Choroid plexus epithelial cell (primary cell): ENCODE measurements around the gene ZPLD1.

Source experiments
- DNase-seq: peaks from one replicate; pipeline ENCODE4 v3.0.0-alpha.2; 2010; ENCODE audit warnings: low read depth
- H3K4me3 ChIP-seq: 2 replicates; pipeline ENCODE4 v1.5.1; 2011; ENCODE audit warnings: low read depth, mild to moderate bottlenecking, control low read depth, low read length, moderate library complexity
- CTCF ChIP-seq: conservative IDR thresholded peaks from 2 replicates; pipeline ENCODE4 v1.5.1; 2011; ENCODE audit warnings: low read depth, mild to moderate bottlenecking, control low read depth, inconsistent platforms, low read length, moderate library complexity

The ZPLD1 gene

GRCh38 chr3:102434715-102435114 is at the start of gene ZPLD1:
TSS of gene ZPLD1 (plus strand) at chr3:102435015. CDS start at chr3:102438488, 3,473 bp downstream.
- TF ChIP-seq CTCF = no peak
- no peak for DNase-seq
- H3K4me3 ChIP-seq = no peak within 1 kb of the TSS

GRCh38 chr3:102390171-102390864 is 44.5 kb upstream of the ZPLD1 start:
- no peak overlapping the region for H3K4me3 ChIP-seq
- no peak for TF ChIP-seq CTCF
- no peak for DNase-seq

- DNase-seq = no peak
- TF ChIP-seq CTCF = no peak
- no peak overlapping the region for H3K4me3 ChIP-seq
Observed at GRCh38 chr3:102390916-102391315, 43.9 kb upstream of the ZPLD1 start.

GRCh38 chr3:102391491-102391890 is 43.3 kb upstream of the ZPLD1 start:
- H3K4me3 ChIP-seq = no peak overlapping the region

GRCh38 chr3:102394517-102394916 is 40.3 kb upstream of the ZPLD1 start:
- DNase-seq = peak; percentile 13
- no peak for TF ChIP-seq CTCF
- no peak overlapping the region for H3K4me3 ChIP-seq

More at GRCh38 chr3:102391491-102391890, 43.3 kb upstream of the ZPLD1 start:
- no peak for DNase-seq
- TF ChIP-seq CTCF = no peak

- H3K4me3 ChIP-seq = no peak overlapping the region
- no peak for TF ChIP-seq CTCF
- no peak for DNase-seq
Observed at GRCh38 chr3:102398176-102398575, 36.6 kb upstream of the ZPLD1 start.

GRCh38 chr3:102398666-102399065 is 36.1 kb upstream of the ZPLD1 start:
- no peak for TF ChIP-seq CTCF
- DNase-seq = no peak
- H3K4me3 ChIP-seq = no peak overlapping the region
